Cardiac septum (tissue), 1 donor: ENCODE measurements around the gene MAP3K2. TPM values are rescaled to one million over a fixed set of nuclear protein-coding genes. Genes with fewer than 3 reads are reported as not detected.

Source experiments
- DNase-seq: peaks from one replicate; pipeline ENCODE4 v3.0.0-alpha.2; 2020; ENCODE audit warnings: low spot score
- intact Hi-C: fragments of 100-400 bp; cut with DNase I; formaldehyde crosslinking; loops from one replicate; pipeline ENCODE4 v1.14.0; 2022
- total RNA-seq: library from RNA; stranded (reverse); fragmentation: NEBNext Ultra II Directional; extraction: Animal tissue kit (Norgen Biotek cat#: 25700); gene quantifications from one replicate; pipeline ENCODE4 v1.2.1, GENCODE V29; 2021
- donor health status: DM: no; HTN: no; CAD: no.

Gene MAP3K2
- total RNA-seq, 1 donor from 2014 or later = 31.6 TPM

- intact Hi-C loops = no loop called here
- no peak for DNase-seq
Observed at GRCh38 chr2:127392828-127393578, 5.2 kb upstream of the MAP3K2 start.

- intact Hi-C loops = no loop called here
- DNase-seq = no peak
Observed at GRCh38 chr2:127392133-127392827, 4.5 kb upstream of the MAP3K2 start.

GRCh38 chr2:127389778-127390435 is 2.1 kb upstream of the MAP3K2 start:
- DNase-seq = no peak
- intact Hi-C loops = loop anchor here (2.0 kb wide), 1 partner anchor 19 kb away; no protein-coding TSS in a partner anchor

GRCh38 chr2:127388423-127389164 is 819 bp upstream of the MAP3K2 start:
- intact Hi-C loops = loop anchor here (2.0 kb wide), 1 partner anchor 20 kb away; no protein-coding TSS in a partner anchor

GRCh38 chr2:127386764-127387654 is 766 bp downstream of the MAP3K2 start:
- DNase-seq = peak; percentile 90
- intact Hi-C loops = no loop called here

More at GRCh38 chr2:127388423-127389164, 819 bp upstream of the MAP3K2 start:
- no peak for DNase-seq

GRCh38 chr2:127386246-127386645 is 1.5 kb downstream of the MAP3K2 start:
- no peak for DNase-seq
- intact Hi-C loops = no loop called here

- no peak for DNase-seq
- intact Hi-C loops = loop anchor here (5.0 kb wide), 1 partner anchor 33 kb away; the partner anchor contains the start of gene PROC
Observed at GRCh38 chr2:127384529-127384928, 3.2 kb downstream of the MAP3K2 start.

GRCh38 chr2:127382831-127383230 is 4.9 kb downstream of the MAP3K2 start:
- intact Hi-C loops = loop anchor here (5.0 kb wide), 1 partner anchor 34 kb away; the partner anchor contains the start of gene PROC
- no peak for DNase-seq

- no peak for DNase-seq
- intact Hi-C loops = loop anchor here (5.0 kb wide), 1 partner anchor 36 kb away; the partner anchor contains the start of gene PROC
Observed at GRCh38 chr2:127381762-127382161, 6.0 kb downstream of the MAP3K2 start.

- DNase-seq = no peak
- intact Hi-C loops = loop anchor here (5.0 kb wide), 1 partner anchor 37 kb away; the partner anchor contains the start of gene PROC
Observed at GRCh38 chr2:127379712-127380355, 7.9 kb downstream of the MAP3K2 start.

GRCh38 chr2:127378720-127379119 is 9.1 kb downstream of the MAP3K2 start:
- DNase-seq = no peak
- intact Hi-C loops = no loop called here

- intact Hi-C loops = no loop called here
- DNase-seq = no peak
Observed at GRCh38 chr2:127377262-127377661, 10.5 kb downstream of the MAP3K2 start.

GRCh38 chr2:127376257-127376656 is 11.5 kb downstream of the MAP3K2 start:
- DNase-seq = no peak
- intact Hi-C loops = no loop called here

- intact Hi-C loops = no loop called here
- no peak for DNase-seq
Observed at GRCh38 chr2:127373362-127374083, 14.3 kb downstream of the MAP3K2 start.

- DNase-seq = no peak
- intact Hi-C loops = no loop called here
Observed at GRCh38 chr2:127371037-127371436, 16.7 kb downstream of the MAP3K2 start.

- intact Hi-C loops = no loop called here
- no peak for DNase-seq
Observed at GRCh38 chr2:127370010-127370409, 17.8 kb downstream of the MAP3K2 start.

- DNase-seq = no peak
- intact Hi-C loops = no loop called here
Observed at GRCh38 chr2:127365211-127365643, 22.5 kb downstream of the MAP3K2 start.
